GM19455 (cell line): ENCODE results near the gene KANSL2.
"Not testable (repeated sequence)": the region's sequence is repeated elsewhere in the genome, so short reads cannot be mapped to it uniquely, and the experiment has no call there.

ENCODE experiments used
- ATAC-seq: cut with Tn5 transposase; IDR thresholded peaks from one replicate; pipeline ENCODE4 v1.9.1; 2021; ENCODE audit not compliant: unreplicated experiment

The KANSL2 gene

GRCh38 chr12:48681710-48682532 lies at the start of gene KANSL2:
Gene KANSL2, minus strand, starts transcription at chr12:48682238. Its CDS starts 606 bp downstream, at chr12:48681632.
- peak; percentile 99 for ATAC-seq

GRCh38 chr12:48728807-48729206 lies 46.8 kb upstream of the KANSL2 start:
- ATAC-seq = no peak

- ATAC-seq = not testable (repeated sequence)
These were observed 38.7 kb upstream of the KANSL2 start for GRCh38 chr12:48720737-48721136.

DNA sequence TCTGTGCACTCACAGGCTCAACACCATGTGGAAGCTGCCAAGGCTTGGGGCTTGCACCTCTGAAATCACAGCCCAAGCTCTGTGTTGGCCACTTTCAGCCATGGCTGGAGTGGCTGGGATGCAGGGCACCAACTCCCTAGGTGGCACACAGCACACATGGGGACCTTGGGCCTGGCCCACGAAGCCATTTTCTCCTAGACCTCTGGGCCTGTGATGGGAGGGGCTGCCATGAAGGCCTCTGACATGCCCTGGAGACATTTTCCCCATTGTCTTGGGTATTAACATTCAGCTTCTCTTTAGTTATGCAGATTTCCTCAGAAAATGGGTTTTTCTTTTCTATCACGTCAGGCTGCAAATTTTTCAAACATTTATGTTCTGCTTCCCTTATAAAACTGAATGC lies 38.1 kb upstream of the KANSL2 start:
- ATAC-seq = not testable (repeated sequence)

- not testable (repeated sequence) for ATAC-seq
These were observed 37.0 kb upstream of the KANSL2 start for GRCh38 chr12:48719002-48719401.

- ATAC-seq = no peak
These were observed 35.2 kb upstream of the KANSL2 start for GRCh38 chr12:48717252-48717695.

DNA sequence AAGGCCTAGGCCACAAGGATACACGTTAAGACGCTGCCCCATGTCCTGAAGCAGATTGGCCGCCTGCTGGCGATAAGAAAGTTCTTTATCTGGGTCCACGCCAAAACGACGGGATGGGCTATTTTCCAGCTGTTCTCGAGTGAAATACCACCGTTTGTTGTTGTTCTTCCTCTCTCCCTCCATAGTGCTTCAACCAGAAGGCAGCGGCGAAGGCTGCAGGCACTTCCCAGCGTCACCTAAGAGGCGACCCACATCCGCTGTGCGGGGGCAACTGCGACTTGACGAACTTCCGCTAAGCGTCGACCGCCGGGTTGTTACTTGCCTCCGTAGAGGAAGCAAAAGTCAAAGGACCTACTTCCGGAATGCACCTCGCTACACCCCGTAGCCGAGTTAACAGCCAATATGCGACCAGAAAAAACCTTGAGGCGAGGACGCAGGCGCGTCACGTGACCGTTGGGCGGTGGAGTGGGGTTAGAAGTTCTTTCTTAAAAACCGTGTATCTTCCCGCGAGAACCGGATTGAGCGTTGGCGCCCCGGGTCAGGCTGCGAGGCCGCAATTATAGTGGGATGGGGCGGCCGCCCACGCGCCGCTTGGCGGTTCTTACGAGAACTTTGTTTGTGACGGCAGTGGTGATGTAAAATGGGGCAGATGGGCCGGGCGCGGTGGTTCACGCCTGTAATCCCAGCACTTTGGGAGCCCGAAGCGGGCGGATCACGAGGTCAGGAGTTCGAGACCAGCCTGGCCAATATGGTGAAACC lies 34.6 kb upstream of the KANSL2 start, which contains the start of gene CCNT1:
Gene CCNT1 (minus strand): TSS at position 215 of the 759 bp plus-strand sequence. CDS start 32 bp downstream, at position 183.
- ATAC-seq = peak; percentile 97

DNA sequence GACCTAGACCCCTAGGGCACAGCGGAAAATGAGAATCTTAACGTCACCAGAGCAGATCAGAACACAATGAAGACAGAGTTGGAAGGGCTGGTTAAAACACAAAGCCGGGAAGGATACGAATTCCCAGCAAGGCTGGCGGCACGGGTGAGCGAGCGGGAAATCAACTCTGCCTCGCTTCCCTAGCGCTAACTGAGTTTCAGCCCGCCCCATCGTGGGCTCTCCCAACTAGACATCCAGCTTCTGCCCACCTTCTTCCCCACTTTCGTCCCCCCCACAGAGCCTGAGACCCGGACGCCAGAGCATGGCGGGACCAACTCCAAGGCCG lies 34.1 kb upstream of the KANSL2 start:
- ATAC-seq = no peak

DNA sequence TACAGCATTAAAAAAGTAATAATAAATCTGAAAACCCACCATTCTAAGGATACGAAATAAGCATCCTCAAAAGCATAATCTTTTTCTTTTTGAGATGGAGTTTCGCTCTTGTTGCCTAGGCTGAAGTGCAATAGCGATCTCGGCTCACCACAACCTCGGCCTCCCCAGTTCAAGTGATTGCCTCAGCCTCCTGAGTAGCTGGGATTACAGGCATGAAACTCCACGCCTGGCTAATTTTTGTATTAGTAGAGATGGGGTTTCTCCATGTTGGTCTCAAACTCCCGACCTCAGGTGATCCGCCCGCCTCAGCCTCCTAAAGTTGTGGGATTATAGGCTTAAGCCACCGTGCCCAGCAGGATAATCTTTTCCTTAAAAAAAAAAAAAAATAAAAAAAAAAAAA lies 30.2 kb upstream of the KANSL2 start:
- no peak for ATAC-seq

- ATAC-seq = not testable (repeated sequence)
These were observed 16.8 kb upstream of the KANSL2 start for GRCh38 chr12:48698822-48699221.

- no peak for ATAC-seq
These were observed 14.6 kb upstream of the KANSL2 start for GRCh38 chr12:48696626-48697025.

DNA sequence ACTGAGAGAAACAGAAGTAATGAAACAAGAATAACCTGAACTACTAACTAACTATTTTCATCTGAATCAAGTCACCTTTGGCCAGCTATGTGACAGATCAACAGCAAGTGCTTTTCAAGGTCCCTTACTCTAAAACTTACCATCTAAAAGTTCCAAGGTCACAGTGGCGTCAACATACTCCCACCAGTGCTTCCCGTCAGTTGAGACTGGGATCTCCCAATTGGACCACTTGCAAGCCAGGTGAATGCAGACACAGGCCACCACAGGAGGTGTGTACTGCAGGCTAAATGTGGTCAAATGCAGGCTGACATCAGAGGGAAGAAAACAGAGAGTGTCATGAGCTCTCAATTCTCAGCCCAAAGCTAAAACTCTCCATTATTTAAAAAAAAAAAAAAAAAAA lies 13.8 kb upstream of the KANSL2 start:
- no peak for ATAC-seq

- ATAC-seq = no peak
These were observed 12.0 kb upstream of the KANSL2 start for GRCh38 chr12:48694038-48694437.

DNA sequence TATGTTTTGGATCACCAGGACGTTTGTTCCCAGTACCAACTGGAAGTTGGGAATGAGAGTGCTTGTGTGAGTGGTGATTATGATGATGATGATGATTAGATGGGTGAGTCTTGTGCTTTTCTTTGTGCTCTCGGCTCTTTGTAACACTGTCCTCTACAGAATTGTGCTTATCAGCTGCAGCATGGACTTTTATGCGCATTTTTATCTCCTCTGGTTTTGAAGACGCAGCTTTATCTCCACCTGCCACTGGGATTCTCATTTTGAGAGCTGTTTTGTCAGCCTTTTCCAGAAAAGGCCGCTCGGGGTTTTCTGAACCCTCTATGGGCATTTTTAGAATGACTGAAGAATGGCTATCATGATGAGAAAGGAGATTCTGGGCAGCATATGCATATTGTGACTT lies 11.5 kb upstream of the KANSL2 start:
- ATAC-seq = no peak

DNA sequence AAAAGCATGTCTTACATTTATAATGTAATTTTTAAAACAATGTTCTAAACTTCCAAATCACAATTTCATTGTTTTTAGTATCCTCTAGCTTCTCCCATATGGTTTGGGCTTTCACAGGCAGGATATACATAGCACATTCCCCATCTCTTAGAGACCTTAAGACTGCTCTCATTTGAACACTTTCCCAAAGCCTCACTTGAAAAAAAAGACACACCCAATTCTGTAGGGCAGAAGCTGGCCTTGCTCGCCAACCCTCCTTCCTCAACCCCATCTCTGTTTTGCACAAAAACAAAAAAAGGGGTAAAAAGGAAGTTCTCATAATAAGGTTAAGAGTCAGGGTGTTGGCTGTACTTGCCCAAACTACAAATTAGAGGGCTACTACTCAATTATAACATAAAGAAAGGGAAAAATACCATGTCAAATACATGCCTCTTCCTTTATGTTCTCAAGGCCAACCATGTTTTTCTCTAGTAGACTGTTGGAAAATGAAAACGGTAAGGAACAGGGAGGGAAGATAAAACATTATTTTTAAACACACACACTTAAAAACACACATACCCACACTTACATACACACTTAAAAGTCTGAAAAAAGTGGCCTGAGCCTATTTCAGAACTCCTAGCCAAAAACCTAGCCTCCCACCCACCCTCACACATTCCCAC lies 9.9 kb upstream of the KANSL2 start:
- ATAC-seq = no peak

DNA sequence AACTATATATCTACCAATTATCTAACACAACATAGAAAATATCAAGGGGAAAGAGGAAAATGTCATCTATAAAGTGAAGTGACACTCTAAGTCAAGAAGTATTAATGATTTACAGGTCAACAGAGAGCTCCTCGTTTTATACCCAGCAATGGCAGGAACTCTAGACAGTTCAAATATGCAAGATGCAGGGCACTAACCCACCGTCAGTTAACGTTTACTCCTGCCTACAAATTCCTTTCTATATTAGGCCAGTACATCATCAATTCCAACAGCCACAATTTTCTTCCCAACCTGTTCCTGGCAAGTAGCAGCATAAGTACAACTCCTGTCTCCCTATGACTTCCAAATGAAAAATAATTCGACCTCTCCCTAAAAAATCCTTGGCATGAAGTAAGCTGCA lies 9.0 kb upstream of the KANSL2 start:
- no peak for ATAC-seq

DNA sequence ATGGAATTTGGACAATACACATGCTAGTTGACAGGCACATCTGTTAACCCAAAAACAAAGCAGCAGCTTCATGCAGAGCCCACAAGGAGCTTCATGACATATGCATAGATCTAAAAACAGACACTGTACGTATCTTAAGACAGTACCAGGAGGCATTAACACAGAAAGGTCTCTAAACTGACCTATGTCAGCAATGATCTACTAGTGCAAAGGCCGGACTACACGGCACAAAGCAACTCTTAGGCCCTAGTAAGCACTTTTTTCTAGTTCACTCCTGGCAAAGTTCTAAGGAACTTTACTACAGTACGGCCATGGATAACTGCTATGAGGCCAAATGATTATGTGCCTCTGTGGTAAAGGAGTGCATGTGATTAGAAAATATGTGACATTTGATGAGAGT lies 8.4 kb upstream of the KANSL2 start:
- no peak for ATAC-seq

DNA sequence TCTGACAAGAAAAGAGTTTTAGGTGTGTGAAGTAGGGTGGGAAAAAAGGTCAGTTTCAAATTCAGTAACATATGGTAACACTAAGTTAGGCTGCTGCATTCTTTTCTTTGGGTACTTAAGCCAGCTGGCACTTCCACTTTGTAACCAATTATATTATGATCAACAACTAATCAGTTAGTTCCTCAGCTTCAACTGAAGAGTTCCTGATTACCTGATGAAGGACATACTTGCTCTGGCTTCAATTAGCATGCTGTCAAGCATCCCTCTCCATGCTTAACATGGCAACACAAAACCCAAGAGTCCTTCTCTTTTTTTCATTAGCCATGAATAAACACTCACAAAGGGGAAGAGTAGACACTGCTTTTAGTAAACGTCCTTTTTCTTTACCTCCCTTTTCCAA lies 6.8 kb upstream of the KANSL2 start:
- no peak for ATAC-seq

DNA sequence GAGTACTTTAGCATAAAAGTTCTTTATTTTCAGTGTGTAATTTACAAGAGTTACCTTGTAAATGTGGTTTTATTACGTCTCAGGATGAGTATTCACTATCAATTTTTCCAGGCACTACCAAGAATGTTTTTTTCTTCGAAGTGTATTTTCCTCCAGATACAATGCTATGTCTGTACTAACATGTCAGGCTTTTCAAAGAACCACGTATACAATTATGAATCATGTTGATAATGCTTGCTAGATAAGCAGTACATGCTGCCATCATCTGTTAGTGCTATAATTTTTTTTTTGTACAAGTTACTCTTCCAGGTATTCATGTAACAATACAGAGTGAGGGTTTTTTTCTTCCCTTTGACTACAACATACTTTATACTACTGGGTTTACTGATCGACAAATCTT lies 5.6 kb upstream of the KANSL2 start:
- ATAC-seq = no peak

- no peak for ATAC-seq
These were observed 4.7 kb upstream of the KANSL2 start for GRCh38 chr12:48686615-48687334.

DNA sequence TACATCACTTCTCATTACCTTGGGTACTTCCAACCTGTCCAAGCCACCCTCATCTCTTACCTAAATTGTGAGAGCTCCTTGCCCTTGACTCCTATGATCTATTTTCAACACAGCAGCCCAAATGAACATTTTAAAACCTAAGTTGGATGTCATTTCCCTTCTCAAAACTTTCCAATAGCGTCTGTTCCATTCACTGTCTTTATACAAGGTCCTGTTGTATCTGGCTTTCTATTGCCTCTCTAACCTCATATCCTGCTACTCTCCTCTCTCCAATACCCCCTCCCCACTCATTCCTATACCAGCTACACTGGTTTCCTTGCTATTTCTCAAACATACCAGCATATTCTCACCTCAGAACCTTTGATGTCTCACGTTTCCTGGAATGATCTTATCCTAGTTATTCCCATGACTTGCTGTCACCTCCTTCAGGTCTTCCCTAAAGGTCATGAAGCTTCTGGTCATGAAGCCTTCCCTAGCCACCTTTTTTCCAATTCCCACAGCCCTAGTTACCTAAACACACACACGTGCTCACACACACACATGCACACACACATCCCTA lies 4.1 kb upstream of the KANSL2 start:
- no peak for ATAC-seq
